Natural killer cell (primary cell): Measurements from ENCODE around the gene KLHL35. TPM values are rescaled to one million over a fixed set of nuclear protein-coding genes. Genes with fewer than 3 reads are reported as not detected.

Source experiments
- ATAC-seq, 3 donors: fragments of 150-1000 bp in 2 of 3; fragments of 200-7000 bp in 1 of 3; cut with Tn5 transposase; 1 replicate in 1 of 3; 2 replicates in 2 of 3; pipeline ENCODE4 v1.10.0; 2021; ENCODE audit warnings: mild to moderate bottlenecking in 2 of 3, moderate library complexity in 2 of 3
- DNase-seq, 2 donors: peaks; one replicate each; pipeline versions ENCODE4 v3.0.0 to v3.0.0-alpha.2; 2013 to 2021; ENCODE audit warnings: mixed read lengths in 1 of 2
- H3K27ac ChIP-seq: one replicate; pipeline ENCODE4 v1.5.1; 2013; ENCODE audit warnings: mild to moderate bottlenecking, low read length
- H3K27me3 ChIP-seq: one replicate; pipeline ENCODE4 v1.6.1; 2013; ENCODE audit warnings: low read length; ENCODE audit not compliant: control insufficient read depth, insufficient read depth
- H3K36me3 ChIP-seq: one replicate; pipeline ENCODE4 v1.6.1; 2013; ENCODE audit warnings: low read length; ENCODE audit not compliant: control insufficient read depth, insufficient read depth
- H3K4me1 ChIP-seq: one replicate; pipeline ENCODE4 v1.6.1; 2013; ENCODE audit warnings: low read length; ENCODE audit not compliant: control insufficient read depth, insufficient read depth
- H3K4me3 ChIP-seq: one replicate; pipeline ENCODE4 v1.5.1; 2013; ENCODE audit warnings: low read length
- H3K9me3 ChIP-seq: one replicate; pipeline ENCODE4 v1.6.1; 2013; ENCODE audit warnings: low read length; ENCODE audit not compliant: control insufficient read depth, insufficient read depth
- H3K27ac Mint-ChIP-seq, 2 donors: one replicate each; pipeline ENCODE4 v1.8.0; 2022; ENCODE audit warnings: mild to moderate bottlenecking in 2 of 2, mixed read lengths in 2 of 2, moderate library complexity in 1 of 2
- H3K27me3 Mint-ChIP-seq, 2 donors: one replicate each; pipeline ENCODE4 v1.8.0; 2022; ENCODE audit warnings: low read depth in 2 of 2, mixed read lengths in 2 of 2
- H3K36me3 Mint-ChIP-seq: one replicate; pipeline ENCODE4 v1.8.0; 2022; ENCODE audit warnings: mixed read lengths
- H3K4me1 Mint-ChIP-seq, 2 donors: one replicate each; pipeline ENCODE4 v1.8.0; 2022; ENCODE audit warnings: mixed read lengths in 2 of 2
- H3K4me3 Mint-ChIP-seq: one replicate; pipeline ENCODE4 v1.8.0; 2022; ENCODE audit warnings: mild to moderate bottlenecking, moderate library complexity, mixed read lengths
- H3K9me3 Mint-ChIP-seq, 2 donors: one replicate each; pipeline ENCODE4 v1.8.0; 2022; ENCODE audit warnings: mixed read lengths in 2 of 2
- CTCF ChIP-seq: fragments of 200-600 bp; IDR thresholded peaks from one replicate; pipeline ENCODE4 v1.8.0; 2022; ENCODE audit warnings: antibody characterized with exemption
- WGBS: methylation state at CpG from one replicate; pipeline ENCODE4 v1.1.7; 2013; ENCODE audit warnings: missing lambda C conversion rate; ENCODE audit not compliant: insufficient coverage; 5-methylcytosine and 5-hydroxymethylcytosine counted together
- intact Hi-C: fragments of 100-400 bp; cut with micrococcal nuclease; formaldehyde crosslinking; loops from one replicate; pipeline ENCODE4 v1.14.2; 2022
- total RNA-seq, 4 donors: library from RNA; stranded (reverse); fragments of 120-200 nt in 1 of 4; gene quantifications; one replicate each; pipeline versions ENCODE4 v1.2.3 to v1.2.4, GENCODE V29; 2013 to 2022

Gene KLHL35
- total RNA-seq, 3 donors from 2014 or later (not counting 1 experiment from before 2014, with no cell fraction given): 0.40 to 0.93 (median 0.54) TPM

DNA sequence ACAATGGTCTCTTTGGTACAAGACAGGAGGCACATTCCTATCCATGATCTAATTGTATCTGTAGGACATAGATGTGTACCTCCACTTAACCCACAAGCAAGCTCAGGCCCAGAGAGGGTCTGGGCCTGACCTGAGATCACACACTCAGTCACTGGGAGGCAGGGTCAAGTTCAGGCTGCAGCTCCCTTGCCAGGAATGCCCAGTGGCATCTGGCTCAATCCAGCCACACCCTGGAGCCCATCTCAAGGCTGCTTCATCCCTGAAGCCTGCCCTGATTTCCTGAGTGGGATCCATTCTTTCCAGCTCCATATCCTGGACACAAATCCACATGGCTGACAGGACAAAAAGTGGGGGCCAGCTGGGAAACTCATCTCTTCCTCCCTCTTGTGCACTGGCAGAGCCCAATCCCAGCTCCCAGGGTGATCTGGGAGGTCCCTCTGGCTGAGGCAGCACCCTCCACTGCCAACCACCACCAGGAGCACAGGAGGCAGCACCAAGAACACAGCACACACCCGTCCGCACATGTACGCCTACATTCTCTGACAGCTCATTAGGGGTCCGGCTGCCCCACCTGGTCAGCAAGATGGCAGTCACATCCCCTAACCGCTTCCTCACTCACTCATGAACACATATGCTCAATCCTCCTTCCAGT is 39.2 kb upstream of the KLHL35 start:
- Histone ChIP-seq H3K4me3 (no peak overlapping the region), H3K27me3 (no peaks in the 10 kb centered on the region), H3K4me1 (peaks cover 16% of the 10 kb centered on the region), H3K27ac (no peak overlapping the region), H3K36me3 (no peaks in the 10 kb centered on the region), H3K9me3 (no peaks in the 10 kb centered on the region)
- DNase-seq: no peak
- H3K36me3 Mint-ChIP-seq: no peaks in the 10 kb centered on the region
- intact Hi-C loops: no loop called here
- H3K27me3 Mint-ChIP-seq: peaks cover 0 to 3% of the 10 kb centered on the region in 2 donors
- H3K4me1 Mint-ChIP-seq: peaks cover 16 to 21% of the 10 kb centered on the region in 2 donors
- no peak for ATAC-seq
- no peak for TF ChIP-seq CTCF
- no peak overlapping the region for H3K27ac Mint-ChIP-seq
- 91% methylated on average over 5 of the region's 5 CpGs for WGBS
- H3K4me3 Mint-ChIP-seq: no peak overlapping the region
- H3K9me3 Mint-ChIP-seq: no peaks in the 10 kb centered on the region

DNA sequence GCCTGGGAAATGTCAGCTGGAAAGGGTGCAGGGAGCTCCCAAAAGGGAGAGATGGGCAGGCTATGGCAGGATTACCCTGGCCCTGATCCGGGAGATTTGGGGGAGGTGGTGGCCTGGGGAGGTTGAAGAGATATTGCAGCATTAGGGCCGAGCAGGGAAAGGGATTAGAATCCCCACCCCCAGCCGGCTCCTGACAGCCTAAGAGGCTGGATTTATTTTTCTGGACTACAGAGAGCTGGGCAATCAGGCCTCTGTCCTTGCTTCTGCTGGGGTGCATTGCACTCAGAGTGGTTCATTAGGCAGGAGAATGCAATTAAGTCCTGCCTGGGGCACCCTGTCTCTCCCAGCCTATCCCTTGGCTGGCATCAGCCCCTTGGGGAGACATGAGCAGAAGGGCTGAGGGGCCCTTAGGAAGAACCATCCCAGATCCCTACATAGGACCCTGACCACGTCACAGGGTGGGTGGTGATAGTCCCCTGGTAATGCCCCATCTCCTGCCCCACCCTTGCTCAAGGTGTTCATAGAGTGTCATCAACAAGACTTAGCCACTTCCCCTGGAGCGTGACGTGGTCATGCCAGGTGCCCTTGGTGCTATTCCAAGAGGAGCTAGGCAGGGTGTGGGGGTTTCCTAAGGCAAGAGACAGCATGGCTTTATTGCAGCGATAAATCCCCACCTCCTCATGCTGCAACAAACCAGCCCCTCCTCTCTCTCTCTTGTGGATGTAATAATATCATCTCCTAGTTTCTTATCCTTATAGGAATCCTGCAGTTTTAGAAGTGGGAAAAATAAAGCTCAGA is 38.4 kb upstream of the KLHL35 start:
- Histone ChIP-seq H3K4me3 (no peak overlapping the region), H3K27ac (no peak overlapping the region), H3K36me3 (no peaks in the 10 kb centered on the region), H3K9me3 (no peaks in the 10 kb centered on the region), H3K4me1 (peaks cover 15% of the 10 kb centered on the region), H3K27me3 (no peaks in the 10 kb centered on the region)
- 93% methylated on average over 4 of the region's 7 CpGs for WGBS
- H3K9me3 Mint-ChIP-seq: no peaks in the 10 kb centered on the region
- peaks cover 16 to 21% of the 10 kb centered on the region in 2 donors for H3K4me1 Mint-ChIP-seq
- TF ChIP-seq CTCF: no peak
- peaks cover 0 to 3% of the 10 kb centered on the region in 2 donors for H3K27me3 Mint-ChIP-seq
- intact Hi-C loops: no loop called here
- no peak for ATAC-seq
- H3K27ac Mint-ChIP-seq: no peak overlapping the region
- no peaks in the 10 kb centered on the region for H3K36me3 Mint-ChIP-seq
- DNase-seq: no peak
- H3K4me3 Mint-ChIP-seq: no peak overlapping the region

DNA sequence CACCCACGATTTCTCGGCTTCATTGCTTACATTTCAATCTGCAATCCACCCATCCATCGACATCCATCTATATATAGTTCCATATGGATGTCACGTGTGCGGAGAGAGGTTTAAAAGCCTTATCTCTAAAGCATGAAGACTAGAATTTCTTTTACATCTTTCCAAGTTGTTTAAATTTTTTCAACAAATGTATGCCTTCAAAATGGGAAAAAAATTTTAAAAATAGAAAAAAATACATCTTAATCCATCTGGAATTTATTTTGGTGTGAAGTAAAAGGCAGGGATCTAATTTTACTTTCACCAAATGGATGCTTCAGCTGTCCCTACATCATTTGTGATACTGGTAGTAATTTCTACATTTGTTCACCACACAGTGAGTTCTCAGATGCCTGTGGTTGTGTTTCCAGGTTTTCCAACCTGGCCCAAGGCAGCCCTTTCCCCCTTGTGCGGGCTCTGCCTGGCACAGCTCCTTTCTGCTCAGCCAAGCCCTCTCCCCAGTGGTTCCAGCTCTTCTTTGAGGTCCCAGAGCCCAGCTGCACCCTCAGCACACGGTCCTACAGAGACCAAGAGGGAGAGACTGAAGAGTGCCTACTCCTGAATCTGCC is 37.6 kb upstream of the KLHL35 start:
- no peaks in the 10 kb centered on the region for H3K36me3 ChIP-seq
- H3K27me3 ChIP-seq: no peaks in the 10 kb centered on the region
- H3K27ac ChIP-seq: no peak overlapping the region
- no peak overlapping the region for H3K4me3 ChIP-seq
- no peaks in the 10 kb centered on the region for H3K9me3 ChIP-seq
- no peak overlapping the region for H3K27ac Mint-ChIP-seq
- H3K4me1 Mint-ChIP-seq: peaks cover 10 to 20% of the 10 kb centered on the region in 2 donors
- no peak for TF ChIP-seq CTCF
- ATAC-seq: no peak
- H3K4me3 Mint-ChIP-seq: no peak overlapping the region
- WGBS: 92% methylated on average over 7 of the region's 7 CpGs
- peaks cover 0 to 3% of the 10 kb centered on the region in 2 donors for H3K27me3 Mint-ChIP-seq
- H3K36me3 Mint-ChIP-seq: no peaks in the 10 kb centered on the region
- intact Hi-C loops: no loop called here
- peaks cover 7% of the 10 kb centered on the region for H3K4me1 ChIP-seq
- no peaks in the 10 kb centered on the region for H3K9me3 Mint-ChIP-seq
- DNase-seq: no peak
